RWPE2 (cell line): ENCODE measurements around the gene PCSK4.

Experiments used
- ATAC-seq: fragments of 200-7000 bp; cut with Tn5 transposase; 3 replicates; pipeline ENCODE4 v1.9.1; 2021; ENCODE audit warnings: low read depth
- DNase-seq: peaks from one replicate; pipeline ENCODE4 v3.0.0-alpha.2; 2020; ENCODE audit warnings: low spot score
- H3K27ac ChIP-seq: fragments of 450-650 bp; 2 replicates; pipeline ENCODE4 v1.5.1; 2017; ENCODE audit warnings: mild to moderate bottlenecking; ENCODE audit not compliant: poor library complexity, severe bottlenecking
- H3K27me3 ChIP-seq: fragments of 250-450 bp; sonication (Bioruptor Pico); 2 replicates; pipeline ENCODE4 v1.5.1; 2021; ENCODE audit warnings: mild to moderate bottlenecking, moderate library complexity; ENCODE audit not compliant: insufficient read depth, poor library complexity, severe bottlenecking
- H3K36me3 ChIP-seq: fragments of 250-450 bp; sonication (Bioruptor Pico); 2 replicates; pipeline ENCODE4 v1.5.1; 2020; ENCODE audit warnings: low read depth, mild to moderate bottlenecking, moderate library complexity
- H3K4me1 ChIP-seq: fragments of 250-450 bp; sonication (Bioruptor Pico); 2 replicates; pipeline ENCODE4 v1.5.1; 2021; ENCODE audit warnings: mild to moderate bottlenecking, moderate library complexity; ENCODE audit not compliant: insufficient read depth, poor library complexity, severe bottlenecking
- H3K4me3 ChIP-seq: fragments of 250-450 bp; sonication (Bioruptor Pico); 2 replicates; pipeline ENCODE4 v1.5.1; 2021; ENCODE audit warnings: mild to moderate bottlenecking, moderate library complexity; ENCODE audit not compliant: severe bottlenecking
- H3K9me3 ChIP-seq: fragments of 250-450 bp; sonication (Bioruptor Pico); 2 replicates; pipeline ENCODE4 v1.5.1; 2021; ENCODE audit warnings: mild to moderate bottlenecking, moderate library complexity; ENCODE audit not compliant: severe bottlenecking
- CTCF ChIP-seq: fragments of 450-650 bp; IDR thresholded peaks from one replicate; pipeline ENCODE4 v1.5.1; 2017; ENCODE audit warnings: mild to moderate bottlenecking, moderate library complexity; ENCODE audit not compliant: poor library complexity, severe bottlenecking

PCSK4 gene

DNA sequence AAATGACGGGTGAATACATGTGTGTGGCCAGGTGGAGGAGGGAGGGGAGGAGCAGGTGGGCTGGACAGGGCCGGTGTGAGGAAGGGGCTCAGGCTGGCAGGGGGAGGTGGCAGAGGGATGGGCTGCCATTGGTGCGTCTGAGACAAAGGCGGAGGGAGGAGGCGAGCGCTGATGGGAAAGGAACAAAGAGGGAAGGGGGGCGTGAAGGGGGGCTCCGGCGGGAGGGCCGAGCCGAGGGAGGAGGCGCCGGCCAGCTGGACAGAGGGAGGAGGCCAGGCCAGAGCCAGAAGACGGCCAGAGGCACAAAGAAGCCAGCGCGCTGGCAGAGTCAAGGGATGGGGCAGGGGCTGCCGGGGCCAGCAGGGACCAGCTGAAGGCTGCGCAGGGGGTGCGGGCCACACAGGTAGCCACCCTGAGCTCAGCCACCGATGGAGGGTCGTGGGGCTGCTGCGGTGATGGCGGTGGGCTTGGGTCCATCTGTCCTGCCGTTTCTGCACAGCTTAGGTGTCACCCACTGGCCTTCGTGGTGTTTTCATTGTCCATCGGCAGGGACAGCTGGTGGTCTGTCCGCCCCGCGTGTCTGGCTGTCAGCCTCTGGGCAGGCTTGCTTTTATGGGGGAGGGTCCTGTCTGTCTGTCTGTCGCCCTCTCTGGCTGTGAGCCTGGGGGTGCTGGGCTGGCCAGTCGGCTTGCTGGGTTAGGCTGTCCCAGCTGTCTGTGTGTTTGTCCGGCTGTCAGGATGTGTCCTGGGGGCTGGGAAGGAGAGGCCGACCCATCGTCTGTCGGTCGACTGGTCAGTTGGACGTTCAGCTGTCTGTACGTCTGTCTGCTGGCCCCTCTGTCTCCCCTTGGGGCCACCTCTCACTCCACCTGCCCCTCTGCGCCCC lies 38.0 kb downstream of the PCSK4 start:
- ATAC-seq (no peak), DNase-seq (no peak)
- Histone ChIP-seq H3K4me1 (no peaks in the 10 kb centered on the region), H3K4me3 (no peak overlapping the region), H3K36me3 (no peaks in the 10 kb centered on the region), H3K9me3 (no peaks in the 10 kb centered on the region), H3K27ac (no peak overlapping the region), H3K27me3 (peaks cover 77% of the 10 kb centered on the region)
- no peak for TF ChIP-seq CTCF

DNA sequence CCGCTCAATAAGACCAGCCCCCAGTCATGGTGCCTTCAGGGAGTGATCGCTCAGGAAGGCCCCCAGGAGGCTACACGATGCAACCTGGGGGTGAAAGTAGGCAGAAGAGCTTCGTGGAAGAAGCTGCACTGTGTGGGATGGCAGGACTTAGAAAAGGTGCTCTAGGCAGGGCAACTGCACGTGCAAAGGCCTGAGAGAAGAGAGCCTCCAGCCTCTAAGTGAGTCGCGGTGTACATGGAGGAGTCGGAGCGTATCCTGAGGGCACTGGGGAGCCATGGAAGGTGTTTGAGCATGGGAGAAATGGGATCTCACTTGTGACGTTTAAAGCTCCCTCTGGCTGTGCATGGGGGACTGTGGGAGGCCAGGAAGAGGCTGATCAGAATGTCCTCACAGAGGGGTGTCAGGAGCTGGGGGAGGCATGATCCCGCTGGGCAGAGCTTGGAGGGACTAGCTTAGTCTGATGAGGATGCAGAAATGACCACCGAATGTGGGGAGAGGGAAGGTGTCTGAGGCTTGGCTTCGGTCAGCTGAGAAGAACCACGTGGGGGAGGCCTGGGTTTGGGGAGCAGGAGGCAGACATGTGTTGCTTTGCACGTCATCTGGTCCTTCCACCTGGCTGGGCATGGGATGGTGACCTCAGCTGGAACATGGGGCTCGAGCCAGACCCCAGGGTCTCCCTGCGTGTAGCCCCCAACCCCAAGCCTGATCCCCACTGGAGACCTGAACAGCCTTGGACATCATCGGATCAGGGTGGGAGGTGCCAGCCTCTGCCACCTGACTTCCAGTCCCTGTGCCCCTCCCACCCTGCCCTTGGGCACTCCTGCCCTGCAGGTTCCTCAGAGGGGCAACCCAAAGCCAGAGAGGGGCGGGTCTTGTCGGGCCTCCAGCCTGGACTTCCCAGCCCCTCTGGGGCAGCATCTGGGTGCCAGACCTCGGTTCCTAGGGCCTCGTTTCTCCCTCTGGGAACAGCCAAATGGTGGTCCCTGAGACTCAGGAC lies 39.1 kb downstream of the PCSK4 start:
- H3K9me3 ChIP-seq: no peaks in the 10 kb centered on the region
- ATAC-seq (no peak), DNase-seq (no peak)
- H3K27ac ChIP-seq: no peak overlapping the region
- no peaks in the 10 kb centered on the region for H3K36me3 ChIP-seq
- H3K4me3 ChIP-seq: no peak overlapping the region
- peaks cover 75% of the 10 kb centered on the region for H3K27me3 ChIP-seq
- no peak for TF ChIP-seq CTCF
- H3K4me1 ChIP-seq: no peaks in the 10 kb centered on the region

GRCh38 chr19:1449467-1450442 lies 40.4 kb downstream of the PCSK4 start, which contains the start of gene APC2:
APC2 (plus strand) TSS chr19:1450121; CDS start chr19:1453002, 2,881 bp downstream.
- no peaks in the 10 kb centered on the region for H3K4me1 ChIP-seq
- no peak within 1 kb of the TSS for H3K27ac ChIP-seq
- ATAC-seq (no peak), DNase-seq (no peak)
- H3K36me3 ChIP-seq: no peaks in the 10 kb centered on the region
- no peak for TF ChIP-seq CTCF
- peaks cover 73% of the 10 kb centered on the region for H3K27me3 ChIP-seq
- no peaks in the 10 kb centered on the region for H3K9me3 ChIP-seq
- no peak within 1 kb of the TSS for H3K4me3 ChIP-seq

DNA sequence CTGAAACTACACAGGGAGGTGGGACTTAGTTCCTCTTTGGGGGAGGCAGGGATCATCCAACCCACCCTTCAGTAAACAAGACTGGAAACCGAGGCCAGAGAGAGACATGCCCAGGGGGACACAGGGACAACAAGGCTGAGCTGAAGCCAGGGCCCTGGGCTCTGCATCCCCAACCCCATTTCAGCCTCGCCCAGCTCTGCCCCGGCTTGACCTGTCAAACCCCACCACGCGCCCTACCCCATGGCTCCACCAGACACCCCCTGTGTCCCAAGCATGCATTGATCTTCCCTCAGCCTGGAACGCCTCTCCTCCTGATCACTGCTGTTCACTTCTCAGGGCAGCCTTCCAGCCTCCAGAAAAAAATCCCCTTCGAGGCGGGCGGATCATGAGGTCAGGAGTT lies 42.2 kb downstream of the PCSK4 start:
- H3K27ac ChIP-seq: no peak overlapping the region
- no peak overlapping the region for H3K4me3 ChIP-seq
- H3K36me3 ChIP-seq: no peaks in the 10 kb centered on the region; the same call in 1 of the 2 replicates
- no peaks in the 10 kb centered on the region for H3K4me1 ChIP-seq
- no peak for DNase-seq
- H3K9me3 ChIP-seq: no peaks in the 10 kb centered on the region
- no peak for ATAC-seq
- H3K27me3 ChIP-seq: peaks cover 61% of the 10 kb centered on the region
- TF ChIP-seq CTCF: no peak
